GM12878 (cell line): Measurements from ENCODE around the gene SHISA7. TPM values are rescaled to one million over a fixed set of nuclear protein-coding genes. Genes with fewer than 3 reads are reported as not detected.

Experiments used
- ATAC-seq: fragments of 200-7000 bp; cut with Tn5 transposase; 3 replicates; pipeline ENCODE4 v1.9.1; 2020; ENCODE audit warnings: mild to moderate bottlenecking, moderate library complexity
- BruUV-seq: library from RNA; stranded (reverse); fragments of 400-500 nt; replicated peaks from 2 replicates; lab custom pipeline; 2021; lab: Mats Ljungman, UMichigan
- CTCF ChIA-PET: fragments of 300-600 bp; sonication (Branson Sonifier 250); formaldehyde crosslinking; extraction: SDS; loops from one replicate; lab custom pipeline; 2021; ENCODE audit warnings: inconsistent platforms; lab: Yijun Ruan, JAX
- POLR2A ChIA-PET: fragments of 350-600 bp; formaldehyde crosslinking; extraction: SDS; loops from one replicate; lab custom pipeline; 2021; ENCODE audit warnings: inconsistent platforms; lab: Charles Lee
- RAD21 ChIA-PET: fragments of 300-600 bp; sonication (Branson Sonifier 250); formaldehyde crosslinking; loops from one replicate; lab custom pipeline; 2023; ENCODE audit warnings: antibody characterized with exemption; ENCODE audit not compliant: unreplicated experiment; lab: Charles Lee
- SMC1A ChIA-PET: fragments of 300-600 bp; sonication (Branson Sonifier 250); formaldehyde crosslinking; loops from one replicate; lab custom pipeline; 2023; ENCODE audit not compliant: unreplicated experiment, uncharacterized antibody; lab: Charles Lee
- DNase-seq: peaks from one replicate; pipeline ENCODE4 v3.0.0-alpha.2; 2011; ENCODE audit warnings: low read depth, low spot score
- FAIRE-seq: peaks from 3 replicates; lab custom pipeline; 2011; peaks lifted over from hg19 to GRCh38; lab: Jason Lieb, UNC
- H2AFZ ChIP-seq: 2 replicates; pipeline ENCODE4 v1.6.0; 2011; ENCODE audit warnings: low read depth, low read length, control low read depth; ENCODE audit not compliant: control insufficient read depth
- H3K27ac ChIP-seq: 2 replicates; pipeline ENCODE4 v1.5.1; 2011; ENCODE audit warnings: control low read depth; ENCODE audit not compliant: control insufficient read depth, insufficient read depth
- H3K27me3 ChIP-seq, 2 experiments: replicated peaks in 1 of 2; 2 replicates each; pipeline versions ENCODE4 v1.6.0 to v1.6.1; 2011; ENCODE audit warnings: low read length in 1 of 2; ENCODE audit not compliant: control insufficient read depth in 2 of 2, insufficient read depth in 2 of 2
- H3K36me3 ChIP-seq, 2 experiments: 2 replicates each; pipeline ENCODE4 v1.5.1; 2011; ENCODE audit warnings: low read length in 1 of 2; ENCODE audit not compliant: control insufficient read depth in 2 of 2, insufficient read depth in 2 of 2
- H3K4me1 ChIP-seq: 2 replicates; pipeline ENCODE4 v1.6.1; 2011; ENCODE audit warnings: mild to moderate bottlenecking, low read length, moderate library complexity, mixed read lengths; ENCODE audit not compliant: control insufficient read depth, insufficient read depth
- H3K4me2 ChIP-seq: 2 replicates; pipeline ENCODE4 v1.6.0; 2011; ENCODE audit warnings: control low read depth; ENCODE audit not compliant: control insufficient read depth, insufficient read depth
- H3K4me3 ChIP-seq: fragments of 200-600 bp; sonication (generic); 2 replicates; pipeline ENCODE4 v1.5.1; 2016
- H3K79me2 ChIP-seq: 2 replicates; pipeline ENCODE4 v1.6.0; 2011; ENCODE audit warnings: low read length; ENCODE audit not compliant: control insufficient read depth, insufficient read depth
- H3K9ac ChIP-seq: 2 replicates; pipeline ENCODE4 v1.8.0; 2011; ENCODE audit warnings: low read length, control low read depth, mixed read lengths; ENCODE audit not compliant: control insufficient read depth, insufficient read depth
- H3K9me3 ChIP-seq: replicated peaks from 3 replicates; pipeline ENCODE4 v1.5.1; 2011; ENCODE audit warnings: mild to moderate bottlenecking, low read length; ENCODE audit not compliant: control insufficient read depth, insufficient read depth
- H4K20me1 ChIP-seq: 2 replicates; pipeline ENCODE4 v1.6.0; 2011; ENCODE audit not compliant: control insufficient read depth, insufficient read depth
- ATF7 ChIP-seq: fragments of 450-650 bp; IDR thresholded peaks from 2 replicates; pipeline ENCODE4 v1.6.1; 2016; ENCODE audit warnings: low read depth, mild to moderate bottlenecking
- BCLAF1 ChIP-seq: fragments of 450-650 bp; IDR thresholded peaks from 2 replicates; pipeline ENCODE4 v1.6.1; 2017; ENCODE audit warnings: antibody characterized with exemption, mild to moderate bottlenecking, moderate library complexity
- KAT2A ChIP-seq: conservative IDR thresholded peaks from 2 replicates; pipeline ENCODE4 v1.6.1; 2011; ENCODE audit warnings: low read depth, low read length; ENCODE audit not compliant: control insufficient read depth
- RCOR1 ChIP-seq: conservative IDR thresholded peaks from 2 replicates; pipeline ENCODE4 v1.6.1; 2012; ENCODE audit warnings: low read depth, low read length, improper control_type of control experiment
- ZZZ3 ChIP-seq: IDR thresholded peaks from 2 replicates; pipeline ENCODE4 v1.6.1; 2011; ENCODE audit warnings: low read depth; ENCODE audit not compliant: control insufficient read depth, insufficient read length
- WGBS: methylation state at CpG from one replicate; pipeline ENCODE4 v1.1.6; 2016; ENCODE audit warnings: low lambda C conversion rate; ENCODE audit not compliant: insufficient replicate concordance, insufficient coverage; ENCODE audit errors: missing lambda C conversion rate; 5-methylcytosine and 5-hydroxymethylcytosine counted together
- in situ Hi-C: fragments of 300-500 bp; cut with MboI; formaldehyde crosslinking; loops from 9 replicates; pipeline ENCODE4 v1.14.3; 2018; ENCODE audit warnings: mixed read lengths
- intact Hi-C: fragments of 100-400 bp; cut with micrococcal nuclease; formaldehyde crosslinking; loops from one replicate; pipeline ENCODE4 v1.14.2; 2022; ENCODE audit not compliant: unreplicated experiment
- polyA plus RNA-seq, 11 experiments: library from polyadenylated mRNA; depleted of rRNA in 4 of 11; unstranded in 6 of 11; stranded (reverse) in 5 of 11; fragments of >200 nt; fragmentation: Nextera tagmentation in 4 of 11; fragmentation: Illumina TruSeq in 1 of 11; extraction: Ambion mirVana in 4 of 11; extraction: Trizol in 1 of 11; gene quantifications; 1 replicate in 1 of 11; 2 replicates in 10 of 11; pipeline versions ENCODE4 v1.2.1 to v1.2.3, GENCODE V29; 2011 to 2016; ENCODE audit warnings: inconsistent platforms in 2 of 11, missing spikeins in 2 of 11, low read depth in 1 of 11
- total RNA-seq, 4 experiments: library from RNA; depleted of rRNA in 3 of 4; stranded (reverse); fragments of >200 nt in 3 of 4; fragmentation: Illumina TruSeq in 1 of 4; extraction: Trizol in 1 of 4; gene quantifications; 2 replicates each; pipeline versions ENCODE4 v1.2.1 to v1.2.3, GENCODE V29; 2013 to 2021

The SHISA7 gene
- total and polyA plus RNA-seq, 10 of the 15 experiments (the other 5 are each of a cell fraction or from before 2014, with no cell fraction given), result 0.03 TPM; not detected in 9

GRCh38 chr19:55487924-55488687 is 45.0 kb upstream of the SHISA7 start, which contains the start of gene SSC5D (continued):
- no peak for TF ChIP-seq KAT2A

GRCh38 chr19:55486971-55487923 is 44.1 kb upstream of the SHISA7 start:
- RAD21 ChIA-PET, result no interaction called here
- 0 out of 2 replicates have a peak, but pooled peaks have one; percentile 15 for TF ChIP-seq ATF7
- TF ChIP-seq ZZZ3, result no peak
- no peak for TF ChIP-seq RCOR1
- no peak for TF ChIP-seq BCLAF1
- CTCF ChIA-PET, result interaction anchor here (3.4 kb wide), 1 partner anchor 17 kb away, joined by 22 read pairs; no protein-coding TSS in a partner anchor
- 51% methylated on average over 27 of the region's 27 CpGs for WGBS
- Histone ChIP-seq H3K4me3 (no peak overlapping the region), H3K9me3 (no peaks in the 10 kb centered on the region), H3K27ac (no peak overlapping the region), H2AFZ (no peak overlapping the region), H4K20me1 (no peaks in the 10 kb centered on the region), H3K4me2 (no peak overlapping the region), H3K36me3 (peaks cover 0 to 6% of the 10 kb centered on the region in 2 experiments; a peak in 2 of 4 replicates), H3K9ac (no peak overlapping the region), H3K79me2 (no peaks in the 10 kb centered on the region; the same call in 1 of the 2 replicates), H3K27me3 (no peaks in the 10 kb centered on the region; a peak in 1 of 4 replicates), H3K4me1 (peaks cover 6% of the 10 kb centered on the region)
- no peak for FAIRE-seq
- SMC1A ChIA-PET, result interaction anchor here (1.2 to 1.8 kb wide), 4 partner anchors 10 to 17 kb away, joined by 3 to 6 read pairs (median 4); no protein-coding TSS in a partner anchor
- POLR2A ChIA-PET, result interaction anchor here (0.5 to 1.6 kb wide), 3 partner anchors 10 to 137 kb away, joined by 3 to 8 read pairs (median 4); partner anchors contain the start of gene ZNF628
- in situ Hi-C loops (no loop called here), intact Hi-C loops (no loop called here)
- DNase-seq, result no peak
- peak; percentile 17 for ATAC-seq
- BruUV-seq, result TSS peak; percentile 66
